HG02610 (cell line): ENCODE data around the gene LAMTOR4.

Source experiments
- ATAC-seq: cut with Tn5 transposase; IDR thresholded peaks from one replicate; pipeline ENCODE4 v1.9.1; 2021; ENCODE audit warnings: mild to moderate bottlenecking, moderate library complexity; ENCODE audit not compliant: unreplicated experiment

The LAMTOR4 gene

DNA sequence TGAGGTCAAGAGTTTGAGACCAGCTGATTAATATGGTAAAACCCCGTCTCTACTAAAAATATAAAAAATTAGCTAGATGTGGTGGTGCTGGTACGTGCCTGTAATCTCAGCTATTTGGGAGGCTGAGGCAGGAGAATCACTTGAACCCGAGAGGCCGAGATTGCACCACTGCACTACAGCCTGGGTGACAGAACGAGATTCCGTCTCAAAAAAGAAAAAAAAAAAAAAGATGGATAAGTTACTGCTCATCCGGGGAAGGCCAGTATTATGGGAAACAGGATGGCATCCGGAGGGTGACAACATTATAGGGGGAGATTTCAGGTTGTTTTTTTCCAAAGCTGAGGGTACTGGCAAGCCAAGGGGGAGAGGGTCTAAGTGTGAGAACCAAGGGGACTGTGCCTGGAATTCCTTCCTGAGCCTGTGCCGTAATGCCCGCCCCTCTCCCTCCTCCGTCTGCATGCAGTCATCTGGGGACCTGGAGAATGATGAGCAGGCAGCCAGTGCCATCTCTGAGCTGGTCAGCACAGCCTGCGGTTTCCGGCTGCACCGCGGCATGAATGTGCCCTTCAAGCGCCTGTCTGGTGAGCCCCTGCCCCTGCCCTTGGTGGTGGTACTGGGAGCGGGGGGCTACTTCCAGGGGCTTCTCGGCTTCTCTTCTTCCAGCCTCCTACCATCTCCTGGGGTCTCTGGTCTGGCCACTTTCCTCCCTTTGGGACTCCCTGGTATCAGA is 4.4 kb downstream of the LAMTOR4 start:
- ATAC-seq = no peak

- ATAC-seq = no peak
Observed at GRCh38 chr7:100153708-100154535, 5.2 kb downstream of the LAMTOR4 start.

GRCh38 chr7:100154651-100155491 is 6.2 kb downstream of the LAMTOR4 start:
- ATAC-seq = no peak

GRCh38 chr7:100155553-100156317 is 7.0 kb downstream of the LAMTOR4 start:
- no peak for ATAC-seq

DNA sequence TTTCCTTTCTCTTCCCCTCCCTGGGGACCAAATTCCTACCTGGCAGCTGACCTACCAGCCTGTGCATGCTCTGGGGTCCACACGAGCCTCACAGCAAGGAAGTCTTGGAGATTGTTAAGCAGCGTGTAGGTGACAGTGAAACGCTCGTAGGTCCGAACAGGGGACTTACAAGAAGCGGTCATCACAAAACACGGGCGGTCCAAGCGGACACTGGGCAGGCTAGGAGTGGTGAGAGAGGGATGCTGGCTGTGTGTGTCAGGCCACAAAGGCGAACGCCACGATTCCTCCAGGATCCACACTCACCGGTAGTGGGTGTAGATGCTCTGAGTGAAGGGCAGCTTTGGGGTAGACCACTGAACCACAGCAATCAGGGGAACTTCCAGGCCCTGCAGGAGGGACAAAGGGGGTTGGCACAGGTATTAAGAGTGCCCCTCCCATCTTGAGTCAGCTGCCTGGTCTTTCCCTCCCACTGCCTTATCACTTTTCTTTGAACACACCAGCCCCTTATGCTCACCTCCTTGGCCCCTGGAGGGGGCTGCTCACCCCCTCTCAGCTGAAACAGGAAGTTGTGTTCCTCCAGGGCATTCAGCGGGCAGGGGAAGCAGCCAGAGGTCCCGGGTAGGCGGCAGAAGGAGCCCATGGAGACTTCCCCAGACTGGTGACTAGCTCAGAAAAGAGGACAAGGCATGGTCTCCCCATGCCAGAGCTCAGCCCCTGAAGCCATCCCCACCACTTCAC is 7.8 kb downstream of the LAMTOR4 start:
- no peak for ATAC-seq

- ATAC-seq = no peak
Observed at GRCh38 chr7:100157069-100157333, 8.3 kb downstream of the LAMTOR4 start.

DNA sequence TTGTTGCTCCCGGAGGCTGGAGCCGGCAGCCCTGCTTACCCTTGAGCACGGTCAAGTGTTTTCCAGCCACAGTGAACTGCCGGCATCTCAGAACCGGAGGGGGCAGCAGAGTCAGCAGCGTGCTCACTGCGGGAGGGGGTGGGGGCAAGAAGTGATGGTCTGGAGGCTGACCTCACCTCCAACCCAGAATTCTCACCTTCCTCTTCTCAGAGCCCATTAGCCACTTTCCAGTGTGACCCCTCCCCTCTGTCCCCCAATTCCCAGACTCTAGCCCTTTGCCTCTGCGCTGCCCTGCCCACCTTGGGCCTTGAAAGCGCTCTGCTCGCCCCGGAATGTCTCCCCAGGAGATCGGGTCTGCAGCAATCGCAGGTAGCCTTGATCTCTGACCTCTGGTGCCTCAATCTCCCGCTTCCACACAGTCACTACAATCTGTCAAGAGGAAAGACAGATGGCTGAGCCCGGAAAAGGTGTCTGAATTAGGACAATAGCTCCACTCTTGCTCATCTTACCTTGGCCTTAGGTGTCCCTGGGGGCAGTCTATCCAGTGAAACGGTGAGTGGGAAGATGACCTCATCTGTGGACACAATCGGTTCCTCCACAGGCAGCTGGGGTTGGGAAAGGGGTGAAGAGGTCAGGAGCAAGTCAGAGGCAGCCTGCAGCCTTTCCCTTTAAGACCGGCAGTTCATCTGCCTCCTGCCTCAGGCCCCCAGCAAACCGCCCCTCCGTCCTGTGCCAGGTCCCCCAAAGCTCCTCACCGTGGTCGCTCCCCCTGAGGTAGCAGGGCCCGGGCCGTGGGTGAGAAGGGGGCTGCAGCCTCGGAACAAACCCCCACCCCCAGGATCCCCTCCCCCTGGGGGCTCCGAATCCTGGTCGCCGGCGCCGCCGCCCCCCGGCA is 8.9 kb downstream of the LAMTOR4 start:
- ATAC-seq = no peak

DNA sequence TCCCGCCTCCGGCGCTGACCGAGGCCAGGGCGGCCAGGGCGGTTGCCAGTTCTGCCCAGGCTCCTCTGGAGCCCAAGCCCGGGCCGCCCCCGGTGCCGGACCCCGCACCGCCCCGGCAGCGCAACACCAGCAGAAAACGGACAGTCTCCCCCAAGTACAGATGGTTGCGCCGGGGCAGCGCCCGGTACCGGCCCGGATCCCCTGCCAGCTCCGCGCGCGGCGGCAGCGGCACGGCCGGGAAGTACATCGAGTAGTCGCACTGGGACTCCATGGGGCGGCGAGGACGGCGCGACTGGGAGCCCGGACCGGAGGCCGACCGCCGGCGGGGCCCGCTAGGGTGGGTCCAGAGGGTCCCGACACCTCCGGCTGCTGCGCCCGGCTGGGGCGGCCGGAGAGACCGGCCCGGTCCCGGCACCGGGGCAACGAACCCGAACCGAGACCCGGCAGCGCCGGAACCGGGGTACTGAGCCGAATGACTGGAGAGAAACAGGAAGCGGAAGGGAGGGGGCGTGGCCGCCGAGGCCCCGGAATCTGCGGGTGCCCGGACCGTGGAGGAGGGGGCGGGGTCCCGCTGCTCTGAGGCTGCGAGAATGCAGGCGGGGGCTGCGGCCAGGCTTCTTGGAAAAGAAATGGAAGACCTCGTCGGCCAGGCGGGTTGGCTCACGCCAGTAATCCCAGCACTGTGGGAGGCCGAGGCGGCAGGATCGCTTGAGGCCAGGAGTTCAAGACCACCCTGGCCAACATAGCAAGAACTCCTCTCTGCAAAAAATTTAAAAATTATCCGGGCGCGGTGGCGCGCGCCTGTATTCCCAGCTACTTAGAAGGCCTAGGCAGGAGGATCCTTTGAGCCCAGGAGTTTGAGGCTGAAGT is 9.7 kb downstream of the LAMTOR4 start, which contains the start of gene TRAPPC14:
TRAPPC14 (minus strand) TSS at position 495 of the 870 bp plus-strand sequence; CDS start at position 271, 224 bp downstream.
- peak; percentile 59 for ATAC-seq

- no peak for ATAC-seq
Observed at GRCh38 chr7:100159099-100159623, 10.4 kb downstream of the LAMTOR4 start.

DNA sequence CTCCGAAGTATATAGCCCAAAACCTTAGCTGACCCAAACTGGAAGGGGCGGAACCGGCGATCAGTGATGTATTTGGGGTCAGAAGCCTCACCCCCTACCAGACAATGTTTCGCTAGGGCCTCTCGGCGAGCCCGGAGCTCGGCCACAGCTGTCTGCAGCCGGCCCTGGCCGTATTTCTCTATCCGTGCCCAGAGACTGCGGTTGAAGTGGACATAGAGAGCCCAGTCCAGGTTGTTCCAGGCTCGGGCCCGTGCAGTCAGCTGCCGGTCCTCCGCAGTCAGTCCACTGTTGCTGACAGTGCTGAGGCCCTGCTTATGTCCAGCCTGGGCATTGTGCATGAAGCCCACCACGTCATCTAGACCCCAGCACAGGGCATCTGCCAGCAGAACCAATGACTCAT is 11.3 kb downstream of the LAMTOR4 start:
- no peak for ATAC-seq

- no peak for ATAC-seq
Observed at GRCh38 chr7:100163006-100163531, 14.4 kb downstream of the LAMTOR4 start.

DNA sequence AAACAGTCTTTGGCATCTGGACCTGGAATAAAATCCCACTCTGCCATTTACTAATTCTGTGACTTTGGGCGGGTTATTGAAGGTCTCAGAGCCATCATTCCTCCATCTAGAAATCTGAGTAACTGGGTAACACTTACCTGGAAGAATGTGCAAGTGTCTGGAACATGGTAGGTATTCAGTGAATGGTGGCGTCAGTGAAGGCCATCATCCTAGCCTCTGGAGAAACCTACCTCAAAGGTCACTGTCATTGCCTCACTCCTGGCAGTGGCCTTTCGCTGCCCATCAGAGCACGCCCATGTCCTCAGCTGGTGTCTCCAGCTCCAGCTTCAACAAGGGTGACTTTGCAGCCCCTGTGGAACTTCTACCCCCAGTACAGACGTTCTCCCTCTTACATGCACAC is 15.2 kb downstream of the LAMTOR4 start:
- no peak for ATAC-seq

DNA sequence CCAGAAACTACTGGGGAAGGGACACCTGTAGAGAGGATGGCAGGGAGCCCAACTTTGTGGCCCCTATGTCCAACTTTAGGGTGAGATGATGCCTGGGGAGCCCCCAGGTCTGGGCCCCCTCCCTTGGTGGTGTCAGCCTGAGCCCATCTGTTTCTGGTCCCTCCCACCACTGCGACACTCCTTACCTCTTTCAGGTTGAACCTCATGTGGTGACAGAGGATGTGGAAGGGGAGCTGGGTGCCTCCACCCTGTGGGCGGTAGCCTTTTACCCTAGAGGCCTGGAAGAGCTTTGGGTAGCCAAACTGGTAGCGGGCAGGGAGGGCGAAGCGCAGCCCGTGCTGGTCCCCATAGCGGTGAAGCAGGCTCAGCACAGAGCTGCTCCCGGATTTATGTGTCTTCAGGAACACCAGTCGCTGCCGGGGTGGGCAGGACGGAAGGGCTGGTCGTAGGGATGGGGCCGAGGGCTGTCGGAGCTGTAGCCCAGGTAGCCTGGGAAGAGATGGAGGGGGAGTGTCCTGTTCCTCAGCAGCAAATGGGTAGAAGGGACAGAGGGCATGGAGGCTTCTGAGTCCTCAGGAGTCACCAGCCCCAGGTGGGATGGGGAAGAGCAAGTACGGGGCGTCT is 17.7 kb downstream of the LAMTOR4 start:
- ATAC-seq = no peak

- ATAC-seq = no peak
Observed at GRCh38 chr7:100166970-100167911, 18.5 kb downstream of the LAMTOR4 start.

DNA sequence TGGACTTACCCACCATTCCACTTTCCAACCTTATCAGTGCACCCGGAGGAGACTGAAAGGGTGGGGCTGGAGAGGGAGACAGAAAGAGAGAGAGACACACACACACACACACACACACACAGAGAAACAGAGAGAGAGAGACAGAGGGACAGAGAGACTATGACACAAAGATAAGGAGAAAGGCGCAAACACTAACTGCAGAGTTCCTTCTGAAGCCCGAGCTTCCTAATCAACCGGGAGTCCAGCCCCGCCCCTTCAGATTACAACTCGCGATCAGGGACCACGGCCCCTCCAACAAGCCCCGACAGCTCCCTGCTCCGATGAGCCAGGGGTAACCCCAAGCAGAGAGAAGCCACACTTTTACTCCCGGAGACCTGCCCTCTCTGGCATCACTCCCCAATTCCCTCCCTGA is 19.2 kb downstream of the LAMTOR4 start:
- ATAC-seq = no peak
